Panc1 (cell line): ENCODE data around the gene ALOX5. TPM values are rescaled to one million over a fixed set of nuclear protein-coding genes. Genes with fewer than 3 reads are reported as not detected.

Source experiments
- ATAC-seq: fragments of 200-7000 bp; cut with Tn5 transposase; 2 replicates; pipeline ENCODE4 v1.9.1; 2020; ENCODE audit warnings: mild to moderate bottlenecking, moderate library complexity
- BruUV-seq: library from RNA; stranded (reverse); fragments of 400-500 nt; replicated peaks from 2 replicates; lab custom pipeline; 2021; lab: Mats Ljungman, UMichigan
- CTCF ChIA-PET: fragments of 300-600 bp; sonication (Branson Sonifier 250); formaldehyde crosslinking; loops from one replicate; lab custom pipeline; 2022; ENCODE audit warnings: antibody characterized with exemption; lab: Charles Lee
- POLR2A ChIA-PET: fragments of 300-600 bp; sonication (Branson Sonifier 250); formaldehyde crosslinking; loops from one replicate; lab custom pipeline; 2022; ENCODE audit warnings: antibody characterized with exemption; lab: Charles Lee
- DNase-seq: peaks from one replicate; pipeline ENCODE4 v3.0.0-alpha.2; 2010; ENCODE audit warnings: low read depth, low spot score
- H3K27ac ChIP-seq: 2 replicates; pipeline ENCODE4 v1.5.1; 2011; ENCODE audit warnings: mild to moderate bottlenecking, low read length, inconsistent platforms
- H3K27me3 ChIP-seq: fragments of 200-500 bp; sonication (Bioruptor generic); 2 replicates; pipeline ENCODE4 v1.6.0; 2014; ENCODE audit warnings: low read length, inconsistent platforms; ENCODE audit not compliant: control insufficient read depth, insufficient read depth
- H3K36me3 ChIP-seq: fragments of 200-500 bp; sonication (Bioruptor generic); 2 replicates; pipeline ENCODE4 v1.5.1; 2014; ENCODE audit warnings: inconsistent platforms, mild to moderate bottlenecking, low read length, moderate library complexity; ENCODE audit not compliant: control insufficient read depth, insufficient read depth
- H3K4me1 ChIP-seq: 2 replicates; pipeline ENCODE4 v1.5.1; 2011; ENCODE audit warnings: inconsistent platforms, mild to moderate bottlenecking, low read length, moderate library complexity; ENCODE audit not compliant: control insufficient read depth, insufficient read depth
- H3K4me3 ChIP-seq, 2 experiments: 2 replicates each; pipeline ENCODE4 v1.5.1; 2011 to 2012; ENCODE audit warnings: low read depth in 2 of 2, low read length in 2 of 2, mild to moderate bottlenecking in 2 of 2, inconsistent platforms in 1 of 2, moderate library complexity in 1 of 2
- H3K9me3 ChIP-seq: fragments of 200-500 bp; sonication (Bioruptor generic); 2 replicates; pipeline ENCODE4 v1.5.1; 2014; ENCODE audit warnings: low read depth, mild to moderate bottlenecking, inconsistent platforms, low read length, moderate library complexity; ENCODE audit not compliant: control insufficient read depth, insufficient read depth
- CTCF ChIP-seq: fragments of 450-650 bp; IDR thresholded peaks from 2 replicates; pipeline ENCODE4 v1.5.1; 2017; ENCODE audit warnings: mild to moderate bottlenecking
- POLR2AphosphoS5 ChIP-seq: IDR thresholded peaks from 2 replicates; pipeline ENCODE4 v1.6.1; 2012; ENCODE audit warnings: mild to moderate bottlenecking, low read depth, low read length, moderate library complexity
- REST ChIP-seq, 2 experiments: IDR thresholded peaks; 2 replicates each; pipeline ENCODE4 v1.6.1; 2011 to 2012; ENCODE audit warnings: low read depth in 2 of 2, control low read depth in 1 of 2, low read length in 1 of 2, mild to moderate bottlenecking in 1 of 2, moderate library complexity in 1 of 2; ENCODE audit not compliant: insufficient read depth in 1 of 2
- SIN3A ChIP-seq: IDR thresholded peaks from 2 replicates; pipeline ENCODE4 v1.6.1; 2012; ENCODE audit warnings: low read depth, mild to moderate bottlenecking, low read length, moderate library complexity, borderline replicate concordance; ENCODE audit not compliant: insufficient read depth
- TCF7L2 ChIP-seq: IDR thresholded peaks from 2 replicates; pipeline ENCODE4 v1.6.1; 2011; ENCODE audit warnings: mild to moderate bottlenecking, low read depth, low read length, inconsistent platforms
- in situ Hi-C: cut with HindIII; loops from 2 replicates; pipeline ENCODE4 v1.10.0; 2016; ENCODE audit warnings: low sequenced_read_pairs, low pct_unique_long_range_greater_than_20kb
- intact Hi-C: fragments of 100-400 bp; cut with micrococcal nuclease; formaldehyde crosslinking; loops from one replicate; pipeline ENCODE4 v1.10.0; 2022; ENCODE audit not compliant: unreplicated experiment
- total RNA-seq: library from RNA; stranded (reverse); gene quantifications from one replicate; pipeline ENCODE4 v1.2.1, GENCODE V29; 2021; ENCODE audit not compliant: unreplicated experiment

The ALOX5 gene
- total RNA-seq, 1 experiment from 2014 or later = 0.82 TPM

- BruUV-seq = no TSS peak
These were observed 68.6 kb downstream of the ALOX5 start for GRCh38 chr10:45442662-45443061.

GRCh38 chr10:45443101-45444009 lies 69.3 kb downstream of the ALOX5 start:
- no peak for ATAC-seq
- Histone ChIP-seq H3K27me3 (no peaks in the 10 kb centered on the region), H3K4me3 (no peak overlapping the region), H3K9me3 (no peaks in the 10 kb centered on the region), H3K4me1 (no peaks in the 10 kb centered on the region), H3K36me3 (no peaks in the 10 kb centered on the region), H3K27ac (no peak overlapping the region)
- intact Hi-C loops (no loop called here), in situ Hi-C loops (no loop called here)
- no TSS peak for BruUV-seq
- ChIA-PET POLR2A (no interaction called here), CTCF (no interaction called here)
- DNase-seq = no peak
- TF ChIP-seq SIN3A (no peak), TCF7L2 (no peak), REST (IDR thresholded peaks at IDR 0.05; ENCODE audit: insufficient read depth in 1 of 2, low read depth in 2 of 2, low read length in 1 of 2) (no peak), CTCF (no peak)

More at GRCh38 chr10:45442662-45443061, 68.6 kb downstream of the ALOX5 start:
- Histone ChIP-seq H3K9me3 (no peaks in the 10 kb centered on the region), H3K4me3 (no peak overlapping the region), H3K36me3 (no peaks in the 10 kb centered on the region), H3K27ac (no peak overlapping the region), H3K27me3 (no peaks in the 10 kb centered on the region; the same call in 1 of the 2 replicates), H3K4me1 (no peaks in the 10 kb centered on the region)
- intact Hi-C loops (no loop called here), in situ Hi-C loops (no loop called here)
- CTCF ChIA-PET = no interaction called here
- POLR2A ChIA-PET = no interaction called here
- DNase-seq (no peak), ATAC-seq (no peak)
- TF ChIP-seq SIN3A = no peak
- TF ChIP-seq REST (IDR thresholded peaks at IDR 0.05; ENCODE audit: insufficient read depth in 1 of 2, low read depth in 2 of 2, low read length in 1 of 2) = no peak
- TF ChIP-seq CTCF = no peak
- no peak for TF ChIP-seq POLR2AphosphoS5
- no peak for TF ChIP-seq TCF7L2
